ENCODE measurements around the gene C13orf46.
"Not testable (repeated sequence)": the region's sequence is repeated elsewhere in the genome, so short reads cannot be mapped to it uniquely, and the experiment has no call there.

C13orf46 gene

GRCh38 chr13:113973218-113974164, at the start of gene C13orf46:
TSS of gene C13orf46 (minus strand) at chr13:113974076. CDS start at chr13:113973997, 79 bp downstream.
- no peak for DNase-seq (ENCODE audit: low read depth)

GRCh38 chr13:114022876-114023275, 49.0 kb upstream of the C13orf46 start:
- no peak for DNase-seq (ENCODE audit: low read depth)

GRCh38 chr13:114022309-114022669, 48.4 kb upstream of the C13orf46 start:
- no peak for DNase-seq (ENCODE audit: low read depth)

- DNase-seq (ENCODE audit: low read depth) = no peak
Measured at GRCh38 chr13:114021464-114022308, 47.8 kb upstream of the C13orf46 start.

GRCh38 chr13:114020750-114021463, 47.0 kb upstream of the C13orf46 start:
- DNase-seq (ENCODE audit: low read depth) = no peak

- DNase-seq (ENCODE audit: low read depth) = not testable (repeated sequence)
Measured at GRCh38 chr13:114020134-114020533, 46.3 kb upstream of the C13orf46 start.

- DNase-seq (ENCODE audit: low read depth) = peak; percentile 36
Measured at GRCh38 chr13:114019367-114019766, 45.5 kb upstream of the C13orf46 start.

GRCh38 chr13:114018461-114019055, 44.7 kb upstream of the C13orf46 start:
- no peak for DNase-seq (ENCODE audit: low read depth)

- DNase-seq (ENCODE audit: low read depth) = no peak
Measured at GRCh38 chr13:114017966-114018365, 44.1 kb upstream of the C13orf46 start.

- no peak for DNase-seq (ENCODE audit: low read depth)
Measured at GRCh38 chr13:114017028-114017630, 43.3 kb upstream of the C13orf46 start.

- DNase-seq (ENCODE audit: low read depth) = no peak
Measured at GRCh38 chr13:114016321-114017027, 42.6 kb upstream of the C13orf46 start.

GRCh38 chr13:114015969-114016295, 42.1 kb upstream of the C13orf46 start:
- no peak for DNase-seq (ENCODE audit: low read depth)

GRCh38 chr13:114015111-114015968, 41.5 kb upstream of the C13orf46 start:
- DNase-seq (ENCODE audit: low read depth) = no peak

- DNase-seq (ENCODE audit: low read depth) = no peak
Measured at GRCh38 chr13:114013952-114014629, 40.2 kb upstream of the C13orf46 start.

- DNase-seq (ENCODE audit: low read depth) = no peak
Measured at GRCh38 chr13:114013336-114013735, 39.5 kb upstream of the C13orf46 start.

- DNase-seq (ENCODE audit: low read depth) = no peak
Measured at GRCh38 chr13:114012921-114013320, 39.0 kb upstream of the C13orf46 start.

- DNase-seq (ENCODE audit: low read depth) = no peak
Measured at GRCh38 chr13:114012141-114012540, 38.3 kb upstream of the C13orf46 start.

- DNase-seq (ENCODE audit: low read depth) = no peak
Measured at GRCh38 chr13:114011226-114011625, 37.4 kb upstream of the C13orf46 start.

GRCh38 chr13:114010401-114011101, 36.7 kb upstream of the C13orf46 start:
- DNase-seq (ENCODE audit: low read depth) = no peak
